OCI-M2 (cell line): ENCODE results near the gene EIF3K.

Experiments used
- DNase-seq: peaks from one replicate; lab custom pipeline; 2025; ENCODE audit not compliant: unreplicated experiment; lab: John Stamatoyannopoulos, UW

Gene EIF3K

DNA sequence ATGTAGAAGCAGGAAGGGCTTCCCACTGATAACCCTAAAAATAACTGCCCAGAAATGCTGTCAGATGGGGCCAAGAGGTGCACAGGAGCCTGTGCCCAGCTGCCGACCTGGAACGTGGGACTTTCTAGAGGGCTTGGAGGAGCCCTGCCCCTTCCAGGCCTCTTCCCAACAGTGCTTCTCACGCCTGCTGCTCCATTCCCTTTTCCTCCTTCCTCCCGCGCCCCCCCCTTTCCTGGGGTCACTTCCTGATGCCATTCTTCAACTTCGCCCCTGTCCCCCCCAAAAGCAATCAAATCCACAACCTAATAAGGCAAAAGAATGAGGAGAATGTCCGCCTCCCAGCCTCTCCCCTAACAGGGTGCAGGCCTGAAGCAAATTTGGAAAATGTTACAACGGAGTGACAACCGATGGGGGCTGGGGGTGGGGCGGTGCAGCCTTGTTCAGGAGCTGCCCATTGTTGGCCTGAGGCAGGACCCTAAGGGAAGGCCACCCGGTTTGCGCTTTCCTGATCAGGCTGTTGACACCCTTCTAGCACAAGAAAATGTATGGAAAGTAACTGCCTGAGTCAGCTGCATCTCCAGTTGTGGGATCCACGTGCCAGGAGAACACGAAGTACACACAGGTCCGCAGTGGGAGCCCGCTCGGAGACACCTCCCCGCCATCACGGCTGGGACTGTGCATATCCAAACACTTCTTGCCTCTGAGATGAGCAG, 47.1 kb downstream of the EIF3K start:
- no peak for DNase-seq

DNA sequence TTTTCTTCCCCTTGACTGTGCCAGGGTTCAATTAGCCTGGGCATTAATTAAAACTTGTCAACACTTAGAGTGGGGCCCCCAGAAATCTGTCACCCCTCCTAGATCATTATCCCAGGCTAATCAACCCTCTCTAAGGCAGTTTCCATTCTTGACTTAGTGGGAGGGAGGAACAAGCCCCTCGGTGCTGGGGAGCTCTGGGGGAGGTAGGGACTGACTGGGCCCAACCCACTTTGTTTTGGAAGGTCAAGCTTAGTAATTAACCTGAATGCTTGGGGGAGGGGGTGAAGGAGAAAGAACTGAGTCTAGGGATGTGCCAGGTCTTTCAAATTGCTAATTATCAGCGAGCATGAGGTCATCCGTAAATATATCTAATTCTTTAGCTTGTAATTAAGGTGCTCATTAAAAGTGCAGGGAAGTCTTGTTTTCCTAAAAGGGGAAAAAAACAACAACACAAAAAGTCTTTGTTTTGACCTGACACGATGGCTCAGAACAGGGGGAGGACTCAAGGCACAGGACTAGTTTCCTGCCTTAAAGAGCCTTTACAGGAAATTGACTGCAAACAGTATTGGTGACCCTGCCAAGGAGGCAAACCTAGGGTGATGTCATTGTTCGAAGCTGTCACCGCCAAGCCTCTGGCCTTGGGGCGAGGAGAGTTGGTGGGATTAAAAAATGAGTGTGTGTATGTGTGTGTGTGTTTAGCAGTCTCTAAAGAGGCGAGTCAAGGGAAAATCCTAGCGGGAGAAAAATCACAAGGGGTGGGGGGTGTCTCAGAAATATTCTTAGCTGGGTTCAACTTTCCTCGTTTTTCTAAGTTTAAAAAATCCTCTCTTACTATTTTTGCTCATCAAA, 47.9 kb downstream of the EIF3K start:
- DNase-seq, result no peak

DNA sequence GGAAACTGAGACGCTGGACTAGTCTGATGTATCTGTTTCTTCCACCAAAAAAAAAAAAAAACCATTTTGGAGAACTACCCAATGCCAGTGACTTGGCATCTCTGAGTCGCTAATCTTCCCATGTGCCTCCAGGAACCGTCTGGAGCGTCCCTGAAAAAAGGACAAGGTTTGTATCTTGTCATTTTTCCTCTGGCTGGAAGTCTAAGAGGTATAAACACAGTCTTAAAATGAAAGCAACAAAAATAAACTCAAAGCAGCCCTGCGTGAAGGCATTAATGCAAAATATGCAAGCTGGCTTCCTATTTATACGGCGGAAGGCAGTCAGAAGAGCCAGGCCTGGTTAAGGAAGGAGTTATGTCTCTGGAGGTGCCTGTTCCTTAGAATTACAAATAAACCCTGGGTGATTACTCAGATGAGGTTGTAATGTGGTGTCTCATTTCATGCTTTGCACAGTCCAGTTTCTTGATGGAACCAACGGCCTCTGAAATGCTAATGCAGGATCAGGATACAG, 48.7 kb downstream of the EIF3K start:
- DNase-seq, result no peak

DNA sequence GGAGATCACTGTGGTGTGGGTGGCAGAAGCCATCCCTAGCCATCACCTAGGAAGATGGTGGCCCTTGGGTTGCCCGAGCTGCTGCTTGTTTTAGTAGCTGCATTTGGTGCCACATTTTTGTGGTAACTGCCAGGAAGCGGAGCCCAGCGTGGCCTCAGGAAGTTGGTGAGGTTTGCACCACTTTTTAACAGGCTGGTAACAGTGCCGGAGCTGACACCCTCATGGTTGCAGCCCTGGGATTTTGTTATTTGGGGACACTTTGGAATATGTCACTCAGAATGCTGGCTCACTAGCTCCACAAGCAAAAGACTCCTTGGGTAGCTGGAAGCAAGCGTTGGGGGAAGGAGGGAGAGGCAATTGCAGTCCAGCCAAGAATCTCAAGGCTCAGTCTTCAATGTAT, 50.6 kb downstream of the EIF3K start:
- no peak for DNase-seq

DNA sequence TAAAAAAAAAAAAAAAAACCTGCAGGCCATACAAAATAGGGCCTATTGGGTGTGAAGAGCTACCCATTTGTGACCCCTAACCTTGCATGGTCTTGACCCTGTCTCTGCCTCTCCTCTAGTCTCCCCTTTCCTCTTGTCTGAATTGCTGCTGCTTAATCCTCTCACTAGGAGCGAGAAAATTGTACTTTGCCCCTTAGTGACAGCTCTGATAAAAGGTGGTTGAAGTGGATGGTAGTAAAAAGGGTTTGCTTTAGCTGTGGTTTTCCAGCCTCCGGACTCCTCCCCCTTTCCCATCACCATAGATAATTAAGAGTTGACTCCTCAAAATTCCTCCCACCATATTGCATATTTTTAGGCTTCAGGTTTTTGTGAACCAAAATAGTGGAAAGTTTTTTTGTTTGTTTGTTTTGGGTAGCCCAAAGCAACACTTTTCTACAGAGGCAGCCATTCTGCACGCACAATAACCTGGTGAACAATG, 52.0 kb downstream of the EIF3K start:
- no peak for DNase-seq

DNA sequence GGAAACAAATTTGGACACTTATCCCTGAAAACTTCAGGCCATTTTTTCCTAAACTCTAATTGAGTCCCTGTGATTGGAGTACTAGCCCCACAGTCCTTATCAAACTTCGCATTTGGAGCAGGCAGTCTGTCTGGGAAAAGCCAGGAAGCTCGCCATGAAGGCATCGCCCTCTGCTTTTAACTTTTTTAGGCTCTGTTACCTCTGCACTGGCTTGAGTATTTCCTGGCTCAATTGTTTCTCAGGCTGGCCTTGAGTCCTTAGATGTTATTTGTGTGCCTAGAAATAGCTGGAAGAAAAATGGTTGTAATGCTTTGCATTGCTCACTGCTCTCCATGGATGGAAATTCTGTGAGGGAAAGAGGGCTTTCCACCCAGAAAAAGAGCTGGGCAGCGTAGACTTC, 52.7 kb downstream of the EIF3K start:
- DNase-seq, result no peak

DNA sequence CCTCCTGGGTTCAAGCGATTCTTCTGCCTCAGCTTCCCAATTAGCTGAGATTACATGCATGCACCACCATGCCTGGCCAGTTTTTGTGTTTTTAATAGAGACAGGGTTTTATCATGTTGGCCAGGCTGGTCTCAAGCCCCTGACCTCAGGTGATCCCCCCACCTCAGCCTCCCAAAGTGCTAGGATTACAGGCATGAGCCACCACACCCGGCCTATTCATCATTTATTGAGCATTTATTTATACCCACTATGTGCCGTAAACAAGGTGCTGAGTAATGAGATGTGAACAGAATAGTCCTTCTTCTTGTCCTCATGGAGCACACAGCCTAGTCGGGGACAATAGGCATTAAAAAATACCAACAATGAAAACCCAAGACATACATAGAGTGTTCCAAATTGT, 54.0 kb downstream of the EIF3K start:
- no peak for DNase-seq

DNA sequence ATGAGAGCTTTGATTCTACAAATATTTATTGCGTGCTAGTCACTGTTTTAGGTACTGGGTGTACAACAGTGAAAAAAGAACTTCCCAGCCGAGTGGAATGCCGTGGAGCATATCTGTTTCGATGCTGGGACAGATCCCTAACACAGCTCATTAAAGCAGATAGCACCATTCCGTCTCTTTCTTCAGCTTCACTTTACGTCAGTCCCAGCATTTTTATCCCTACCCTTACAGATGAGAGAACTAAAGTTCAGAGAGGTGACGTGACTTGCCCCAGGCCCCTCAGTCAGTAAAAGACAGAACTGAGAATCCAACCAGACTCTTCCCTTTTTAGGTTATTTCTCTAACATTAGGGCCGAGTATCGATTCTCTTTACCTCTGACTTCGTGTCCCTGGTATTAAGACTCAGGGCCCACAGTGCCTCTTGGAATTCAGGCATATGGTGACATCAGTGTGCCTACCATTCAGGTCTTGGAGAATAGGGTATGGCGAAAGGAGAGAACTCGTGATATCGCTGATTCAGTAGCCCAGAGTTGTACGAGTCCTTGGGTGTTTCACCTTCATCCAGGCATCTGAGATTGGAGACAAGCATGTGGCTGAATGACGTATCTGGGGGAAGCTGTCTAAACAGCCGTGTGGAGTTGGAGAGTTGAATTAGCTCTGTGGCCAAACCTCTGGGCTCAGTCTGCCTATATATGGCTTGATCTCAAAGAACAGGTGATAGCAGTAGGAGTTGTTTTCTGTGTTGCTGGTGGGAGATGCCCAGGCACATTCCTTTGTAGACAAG, 55.6 kb downstream of the EIF3K start:
- DNase-seq, result no peak

DNA sequence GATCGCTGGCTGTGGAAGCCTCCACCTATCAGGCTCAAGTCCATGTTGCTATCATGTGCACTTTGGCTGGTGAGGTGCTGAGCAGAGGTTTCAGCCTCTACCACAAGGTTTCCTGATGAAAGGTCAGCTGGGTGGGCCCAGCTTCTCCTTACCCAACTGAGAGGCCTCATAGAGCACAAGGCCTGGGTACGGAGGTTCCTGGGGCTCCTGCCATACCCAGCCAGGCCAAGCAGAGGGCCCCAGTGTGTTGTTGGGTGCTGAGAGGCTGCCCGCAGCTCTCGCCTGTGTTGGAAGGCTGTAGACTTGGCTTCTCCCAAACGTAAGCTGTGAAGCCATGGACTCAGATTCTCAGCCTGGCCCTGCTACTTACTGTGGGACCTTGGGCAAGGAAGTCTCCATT, 56.6 kb downstream of the EIF3K start:
- no peak for DNase-seq

DNA sequence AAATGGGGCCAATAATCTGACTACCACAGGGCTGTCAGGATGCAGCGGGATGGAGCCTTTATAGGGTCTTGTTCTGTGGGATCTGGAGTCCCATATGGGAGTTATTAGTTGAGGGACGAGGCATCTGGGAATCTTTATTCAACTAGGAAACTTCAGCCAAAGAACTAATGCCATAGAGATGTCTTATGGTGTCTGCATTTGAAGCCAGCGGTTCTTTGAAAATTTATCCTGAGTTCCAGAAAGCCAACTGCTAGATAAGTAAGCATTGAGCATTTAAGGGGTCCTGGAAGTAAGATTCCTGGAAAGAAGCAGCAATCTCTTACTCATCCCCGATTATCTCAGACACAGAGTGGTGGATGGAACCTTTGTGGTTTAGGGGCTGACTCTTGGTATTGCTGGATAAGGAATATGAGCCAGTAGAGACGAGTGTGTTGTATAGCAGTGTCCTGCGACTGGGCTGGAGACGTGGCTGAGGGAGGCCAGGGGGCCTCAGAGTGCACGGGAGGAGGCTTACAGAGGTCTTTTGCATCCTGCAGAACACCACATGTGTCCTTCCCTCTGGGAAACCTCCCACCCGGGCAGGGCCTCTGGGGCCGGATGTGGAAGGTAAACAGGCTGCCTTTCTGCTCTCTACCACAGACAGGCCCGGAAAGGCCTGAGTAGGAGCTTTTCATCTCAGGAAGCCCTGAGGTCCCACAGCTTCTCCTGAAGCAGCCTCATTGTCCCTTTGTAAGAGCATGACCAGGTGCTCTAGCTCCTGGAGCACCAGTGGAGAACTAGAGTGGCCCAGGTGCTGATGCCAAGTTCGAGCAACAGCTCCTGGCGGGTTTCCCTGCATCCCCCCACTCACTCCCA, 57.3 kb downstream of the EIF3K start:
- DNase-seq, result peak; percentile 91

DNA sequence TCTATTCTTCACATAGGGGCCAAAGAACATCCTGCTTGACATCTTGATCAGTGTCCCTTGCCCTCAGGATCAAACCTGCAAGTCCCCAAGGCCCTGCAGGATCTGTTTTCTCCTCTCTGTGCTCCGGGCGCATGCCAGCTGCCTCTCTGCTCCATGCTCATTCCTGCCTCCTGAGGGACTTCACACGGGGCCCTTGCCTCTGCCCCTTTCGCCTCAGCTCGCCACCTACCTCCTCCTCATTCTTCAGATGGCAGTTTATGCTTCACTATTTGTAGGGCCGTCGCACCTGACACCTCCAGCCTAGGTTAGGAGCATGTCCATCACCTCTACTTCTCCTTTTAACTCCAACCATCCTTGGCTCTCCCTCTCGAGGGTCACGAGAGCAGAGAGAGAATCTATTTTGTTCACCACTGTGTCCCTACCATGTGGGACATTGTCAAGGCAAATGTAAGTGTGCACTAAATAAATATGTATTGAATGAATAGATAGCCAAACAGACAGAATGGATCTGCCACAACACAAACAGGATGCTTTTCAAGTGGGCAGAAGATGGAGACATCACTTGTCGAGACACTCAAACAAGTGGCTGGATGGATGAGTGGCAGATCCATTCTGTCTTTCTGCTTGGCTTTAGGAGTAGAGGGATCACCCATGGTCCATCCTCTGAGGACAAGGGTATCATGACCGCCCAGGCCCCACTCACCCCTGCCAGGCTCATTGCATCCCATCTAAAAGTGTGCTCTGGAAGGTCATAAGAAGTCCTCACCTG, 58.1 kb downstream of the EIF3K start:
- DNase-seq, result no peak

DNA sequence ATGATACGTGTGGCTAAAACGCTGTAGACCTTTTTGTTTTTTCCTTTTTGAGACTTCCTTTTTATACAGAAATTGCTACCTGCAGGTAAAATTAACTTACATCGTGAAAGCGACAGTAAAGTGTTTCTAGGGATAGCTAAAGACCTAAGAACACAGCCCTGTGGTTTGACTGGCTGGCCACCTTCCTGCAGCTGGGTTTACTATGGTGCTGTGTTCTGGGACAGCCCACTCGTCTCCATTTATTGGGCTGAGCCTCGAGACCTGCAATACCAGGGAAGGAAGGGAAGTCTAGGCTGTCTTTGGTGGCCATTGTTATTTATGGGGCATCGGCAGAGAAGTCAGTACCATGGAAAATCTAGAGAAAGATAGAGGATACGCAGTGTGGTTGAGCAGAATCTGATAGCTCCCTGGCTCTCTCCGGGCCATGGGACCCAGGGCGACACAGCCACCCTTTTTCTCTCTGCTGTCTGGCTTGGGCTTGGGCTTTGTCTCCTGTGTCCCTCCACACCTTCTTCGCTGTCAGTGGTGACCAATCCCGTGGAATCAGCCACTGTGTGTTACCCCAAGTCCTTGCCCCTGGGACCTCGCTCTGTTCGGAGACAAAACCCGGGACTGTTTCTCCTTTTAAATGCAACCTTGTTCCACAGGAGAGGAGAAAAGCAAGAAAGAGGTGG, 59.4 kb downstream of the EIF3K start:
- no peak for DNase-seq

DNA sequence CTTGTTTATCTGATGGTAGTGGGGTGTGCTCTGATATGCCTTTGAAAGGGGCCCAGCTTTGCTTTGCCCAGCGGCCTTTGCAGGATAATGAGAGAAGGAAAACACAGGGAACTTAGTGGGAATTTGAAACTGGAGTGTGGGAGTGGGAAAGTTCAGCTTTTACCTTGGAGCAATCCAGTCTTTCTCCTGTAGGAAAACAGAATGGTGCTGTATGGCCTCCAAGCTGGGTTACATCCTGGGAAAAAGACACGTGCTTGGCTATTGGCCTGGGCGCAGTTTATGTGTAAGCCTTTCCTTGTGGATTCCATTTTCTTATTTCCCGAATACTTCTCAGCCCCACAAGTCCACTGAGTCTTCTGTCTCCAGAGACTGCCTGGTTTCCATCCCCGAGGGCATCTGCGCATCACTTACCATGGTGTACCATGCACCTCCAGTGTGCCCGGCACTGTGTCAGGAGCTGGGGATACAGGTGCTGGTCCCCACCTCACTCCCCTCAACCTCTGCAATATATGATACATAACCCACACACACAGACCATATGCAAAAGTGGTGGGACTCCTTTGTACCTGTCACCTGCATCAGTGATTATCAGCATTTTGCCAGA, 60.0 kb downstream of the EIF3K start:
- DNase-seq, result no peak

DNA sequence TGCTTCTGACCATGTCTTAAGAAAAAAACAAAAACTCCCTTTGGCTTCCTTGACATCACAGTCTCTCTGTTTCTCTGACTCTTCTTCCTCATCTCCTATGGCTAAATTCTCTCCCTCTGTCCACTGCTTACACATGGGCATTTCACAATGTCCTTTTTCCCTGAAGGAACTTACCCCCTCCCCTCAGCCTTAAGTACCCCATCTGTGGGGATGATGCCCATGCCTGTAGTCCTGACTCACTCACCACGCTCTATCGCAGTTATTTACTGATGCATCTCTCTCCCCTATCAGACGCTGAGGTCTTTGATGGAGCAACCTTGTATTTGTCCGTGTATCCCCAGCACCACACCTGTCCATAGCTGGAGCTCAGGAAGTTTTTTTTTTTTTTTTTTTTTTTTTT, 60.9 kb downstream of the EIF3K start:
- no peak for DNase-seq

DNA sequence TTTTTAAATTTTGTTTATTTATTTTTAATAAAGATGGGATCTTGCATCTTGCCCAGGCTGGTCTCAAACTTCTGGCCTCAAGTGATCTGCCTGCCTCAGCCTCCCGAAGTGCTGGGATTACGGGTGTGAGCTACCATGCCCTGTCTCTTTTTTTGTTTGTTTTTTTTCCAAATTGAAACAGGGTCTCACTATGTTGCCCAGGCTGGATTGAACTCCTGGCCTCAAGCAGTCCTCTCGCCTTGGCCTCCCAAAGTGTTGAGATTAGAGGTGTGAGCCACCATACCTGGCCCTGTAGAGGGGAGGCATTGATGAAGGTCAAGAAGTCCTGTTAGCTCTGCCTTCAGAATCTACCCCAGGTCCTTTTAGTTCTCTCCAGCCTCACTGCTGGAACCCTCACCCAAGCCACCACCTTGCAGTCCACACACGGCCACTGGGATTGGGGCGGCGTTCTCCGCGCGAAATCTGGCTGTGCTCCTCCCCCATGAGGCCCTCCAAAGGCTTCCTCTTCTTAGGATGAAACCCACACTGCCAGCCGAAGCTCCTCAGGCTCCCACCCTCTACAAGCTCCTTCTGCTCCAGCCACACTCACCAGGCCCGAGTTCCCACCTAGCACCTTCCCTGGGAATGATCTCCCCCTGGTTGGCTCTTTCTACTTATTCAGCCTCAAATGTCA, 63.3 kb downstream of the EIF3K start:
- no peak for DNase-seq

DNA sequence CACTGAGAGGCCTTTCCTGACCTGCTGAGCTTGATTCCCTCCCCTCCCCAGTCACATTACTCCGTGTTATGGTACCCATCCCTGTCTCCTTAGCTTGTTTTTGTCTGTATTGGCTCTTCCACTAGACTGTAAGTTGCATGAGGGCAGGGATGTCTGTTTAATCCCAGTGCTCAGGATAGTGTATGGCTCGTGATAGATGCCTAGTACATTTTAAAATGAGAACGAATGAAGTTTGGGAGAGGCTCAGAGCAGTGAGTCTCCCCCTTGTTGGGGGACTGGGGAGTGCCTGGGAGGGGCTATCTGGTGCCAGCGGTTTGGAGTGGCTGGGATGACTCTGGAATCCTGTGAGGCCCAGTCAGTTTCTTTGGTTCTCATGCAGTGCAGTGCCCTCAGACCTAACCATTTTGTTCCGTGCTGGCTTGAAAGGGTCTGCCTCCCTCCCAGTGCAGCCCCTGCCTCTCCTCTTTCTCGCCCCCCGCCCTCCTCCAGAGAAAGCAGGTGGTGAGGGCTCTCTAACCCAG, 63.9 kb downstream of the EIF3K start:
- no peak for DNase-seq

DNA sequence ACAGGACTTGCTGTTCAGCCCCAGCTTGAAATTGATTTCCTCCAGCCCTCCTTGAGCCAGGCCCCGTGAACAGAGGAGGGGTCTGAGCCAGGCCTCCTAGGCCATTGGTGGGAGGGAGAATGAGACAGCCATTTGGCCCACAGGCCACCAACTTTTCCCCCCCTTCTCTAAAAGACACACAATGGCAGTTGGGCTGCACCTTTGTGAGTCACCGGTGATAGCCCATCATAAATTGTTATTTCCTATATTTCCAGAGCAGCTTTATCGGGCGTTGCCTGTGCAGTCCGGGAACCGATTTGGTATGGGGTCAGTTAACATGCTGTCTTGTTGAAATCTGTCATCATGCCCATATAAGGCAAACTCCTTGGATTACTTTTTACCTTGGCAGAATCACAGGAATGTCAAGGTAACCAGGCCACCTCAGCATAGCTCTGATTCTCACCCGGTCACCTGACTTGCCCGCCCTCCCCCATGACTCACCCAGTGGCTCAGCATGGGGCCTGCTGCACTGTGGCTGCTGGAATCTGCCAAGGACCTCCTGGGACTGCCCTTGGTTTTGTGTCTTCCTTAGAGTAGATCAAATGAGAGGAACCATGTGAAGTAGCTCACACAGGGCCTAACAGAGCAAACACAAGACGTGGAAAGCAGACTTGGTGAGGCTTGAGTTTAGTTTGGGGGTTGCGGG, 64.5 kb downstream of the EIF3K start:
- DNase-seq, result peak; percentile 84
